SKM-1 treated with dmso at 0.1 percent for 144 hours (cell line): ENCODE measurements around the gene PIGT.

ENCODE experiments used
- DNase-seq: peaks from one replicate; lab custom pipeline; 2025; ENCODE audit not compliant: unreplicated experiment; lab: John Stamatoyannopoulos, UW

PIGT gene

GRCh38 chr20:45427236-45428149, 11.6 kb downstream of the PIGT start:
- no peak for DNase-seq

- no peak for DNase-seq
These were observed 13.7 kb downstream of the PIGT start for GRCh38 chr20:45429618-45430017.

- DNase-seq = peak; percentile 69
These were observed 16.4 kb downstream of the PIGT start for GRCh38 chr20:45432294-45432693.

GRCh38 chr20:45433316-45433715, 17.4 kb downstream of the PIGT start:
- DNase-seq = no peak

GRCh38 chr20:45433976-45434375, 18.0 kb downstream of the PIGT start:
- no peak for DNase-seq

- peak; percentile 38 for DNase-seq
These were observed 21.0 kb downstream of the PIGT start for GRCh38 chr20:45436732-45437485.

GRCh38 chr20:45440424-45440823, 24.5 kb downstream of the PIGT start:
- DNase-seq = no peak

- no peak for DNase-seq
These were observed 25.1 kb downstream of the PIGT start for GRCh38 chr20:45440891-45441685.

GRCh38 chr20:45441746-45442145, 25.8 kb downstream of the PIGT start:
- DNase-seq = no peak

- no peak for DNase-seq
These were observed 28.1 kb downstream of the PIGT start for GRCh38 chr20:45444050-45444449.

GRCh38 chr20:45445805-45446562, 30.0 kb downstream of the PIGT start:
- peak; percentile 35 for DNase-seq

GRCh38 chr20:45448270-45448669, 32.3 kb downstream of the PIGT start:
- DNase-seq = no peak

- DNase-seq = no peak
These were observed 33.6 kb downstream of the PIGT start for GRCh38 chr20:45449528-45449927.

GRCh38 chr20:45450097-45450818, 34.3 kb downstream of the PIGT start:
- DNase-seq = peak; percentile 96

GRCh38 chr20:45452238-45452637, 36.3 kb downstream of the PIGT start:
- no peak for DNase-seq

GRCh38 chr20:45452772-45453691, 37.1 kb downstream of the PIGT start:
- DNase-seq = no peak

GRCh38 chr20:45456632-45457031, 40.7 kb downstream of the PIGT start:
- DNase-seq = no peak

- DNase-seq = no peak
These were observed 43.7 kb downstream of the PIGT start for GRCh38 chr20:45459606-45460005.

- no peak for DNase-seq
These were observed 45.3 kb downstream of the PIGT start for GRCh38 chr20:45461225-45461624.
